Renal cortex interstitium (tissue), 15 donors: Measurements from ENCODE around the gene TSPYL1. TPM values are rescaled to one million over a fixed set of nuclear protein-coding genes. Genes with fewer than 3 reads are reported as not detected.
"Not testable (repeated sequence)": the region's sequence is repeated elsewhere in the genome, so short reads cannot be mapped to it uniquely, and the experiment has no call there.

Source experiments
- DNase-seq, 11 donors: peaks; one replicate each; pipeline ENCODE4 v3.0.0-alpha.2; 2013; ENCODE audit warnings: low read depth in 9 of 11, low spot score in 4 of 11; ENCODE audit errors: extremely low read depth in 1 of 11
- long read RNA-seq, 16 experiments: transcript quantifications; one replicate each; lab custom pipeline, GENCODE V29; 2026
- polyA plus RNA-seq, 3 donors: library from polyadenylated mRNA; unstranded; fragments of 120-200 nt; gene quantifications; one replicate each; pipeline ENCODE4 v1.2.1, GENCODE V29; 2013; ENCODE audit not compliant: insufficient read length in 3 of 3

TSPYL1 gene
- 100 to 1,000 TPM; 100 to 105 (median 101) TPM for polyA plus RNA-seq
- long read RNA-seq, donor 1, transcript TSPYL1-201 (1 exons, 3,326 nt) = major isoform, 107 of 107 reads
- long read RNA-seq, donor 1, partial matches to known transcripts = 0 of 107 reads
- long read RNA-seq, donor 1, other reads (novel, unspliced or antisense) = 0 of 107 reads
- long read RNA-seq, donor 2, transcript TSPYL1-201 (1 exons, 3,326 nt) = major isoform, 103 of 103 reads
- long read RNA-seq, donor 2, partial matches to known transcripts = 0 of 103 reads
- long read RNA-seq, donor 2, other reads (novel, unspliced or antisense) = 0 of 103 reads
- long read RNA-seq, donor 3, transcript TSPYL1-201 (1 exons, 3,326 nt) = major isoform, 173 of 240 reads
- long read RNA-seq, donor 3, partial matches to known transcripts = 67 of 240 reads
- long read RNA-seq, donor 3, other reads (novel, unspliced or antisense) = 0 of 240 reads
- long read RNA-seq, donor 4, transcript TSPYL1-201 (1 exons, 3,326 nt) = major isoform, 144 of 144 reads
- long read RNA-seq, donor 4, partial matches to known transcripts = 0 of 144 reads
- long read RNA-seq, donor 4, other reads (novel, unspliced or antisense) = 0 of 144 reads
- long read RNA-seq, donor 5 = 0 reads
- long read RNA-seq, donor 6, transcript TSPYL1-201 (1 exons, 3,326 nt) = major isoform, 166 of 166 reads
- long read RNA-seq, donor 6, partial matches to known transcripts = 0 of 166 reads
- long read RNA-seq, donor 6, other reads (novel, unspliced or antisense) = 0 of 166 reads
- long read RNA-seq, donor 7, transcript TSPYL1-201 (1 exons, 3,326 nt) = major isoform, 153 of 153 reads
- long read RNA-seq, donor 7, partial matches to known transcripts = 0 of 153 reads
- long read RNA-seq, donor 7, other reads (novel, unspliced or antisense) = 0 of 153 reads
- long read RNA-seq, donor 8 = 0 reads
- long read RNA-seq, donor 9, transcript TSPYL1-201 (1 exons, 3,326 nt) = major isoform, 101 of 101 reads
- long read RNA-seq, donor 9, partial matches to known transcripts = 0 of 101 reads
- long read RNA-seq, donor 9, other reads (novel, unspliced or antisense) = 0 of 101 reads
- long read RNA-seq, donor 10, transcript TSPYL1-201 (1 exons, 3,326 nt) = major isoform, 144 of 144 reads
- long read RNA-seq, donor 10, partial matches to known transcripts = 0 of 144 reads
- long read RNA-seq, donor 10, other reads (novel, unspliced or antisense) = 0 of 144 reads
- long read RNA-seq, donor 11, transcript TSPYL1-201 (1 exons, 3,326 nt) = major isoform, 132 of 132 reads
- long read RNA-seq, donor 11, partial matches to known transcripts = 0 of 132 reads
- long read RNA-seq, donor 11, other reads (novel, unspliced or antisense) = 0 of 132 reads
- long read RNA-seq, donor 12, transcript TSPYL1-201 (1 exons, 3,326 nt) = major isoform, 61 of 61 reads
- long read RNA-seq, donor 12, partial matches to known transcripts = 0 of 61 reads
- long read RNA-seq, donor 12, other reads (novel, unspliced or antisense) = 0 of 61 reads
- long read RNA-seq, donor 13 = 0 reads
- long read RNA-seq, donor 14, transcript TSPYL1-201 (1 exons, 3,326 nt) = major isoform, 105 of 105 reads
- long read RNA-seq, donor 14, partial matches to known transcripts = 0 of 105 reads
- long read RNA-seq, donor 14, other reads (novel, unspliced or antisense) = 0 of 105 reads
- long read RNA-seq, donor 15, transcript TSPYL1-201 (1 exons, 3,326 nt) = major isoform, 86 of 86 reads
- long read RNA-seq, donor 15, partial matches to known transcripts = 0 of 86 reads
- long read RNA-seq, donor 15, other reads (novel, unspliced or antisense) = 0 of 86 reads
- long read RNA-seq, donor 16, transcript TSPYL1-201 (1 exons, 3,326 nt) = major isoform, 364 of 364 reads
- long read RNA-seq, donor 16, partial matches to known transcripts = 0 of 364 reads
- long read RNA-seq, donor 16, other reads (novel, unspliced or antisense) = 0 of 364 reads

GRCh38 chr6:116279232-116280160 lies at the start of gene TSPYL1:
TSS of gene TSPYL1 (minus strand) at chr6:116279930. CDS start at chr6:116279830, 100 bp downstream.
- DNase-seq = peak; percentile 93 to 98 (median 97)

GRCh38 chr6:116329156-116329555 lies 49.4 kb upstream of the TSPYL1 start:
- DNase-seq = no peak

- no peak for DNase-seq
Measured at GRCh38 chr6:116328528-116328903, 48.8 kb upstream of the TSPYL1 start.

GRCh38 chr6:116327803-116328527 lies 48.2 kb upstream of the TSPYL1 start:
- DNase-seq = no peak

GRCh38 chr6:116326996-116327395 lies 47.3 kb upstream of the TSPYL1 start:
- no peak for DNase-seq

GRCh38 chr6:116326181-116326671 lies 46.5 kb upstream of the TSPYL1 start:
- DNase-seq = no peak

- not testable (repeated sequence) for DNase-seq
Measured at GRCh38 chr6:116325634-116326132, 46.0 kb upstream of the TSPYL1 start.

GRCh38 chr6:116323863-116324262 lies 44.1 kb upstream of the TSPYL1 start:
- DNase-seq = no peak

GRCh38 chr6:116321933-116322332 lies 42.2 kb upstream of the TSPYL1 start:
- not testable (repeated sequence) for DNase-seq

- no peak for DNase-seq
Measured at GRCh38 chr6:116316772-116317467, 37.2 kb upstream of the TSPYL1 start.

GRCh38 chr6:116314878-116315277 lies 35.1 kb upstream of the TSPYL1 start:
- no peak for DNase-seq

GRCh38 chr6:116314218-116314617 lies 34.5 kb upstream of the TSPYL1 start:
- no peak for DNase-seq

- peak in 4 of 11 donors; percentile 9 to 29 (median 22) for DNase-seq
Measured at GRCh38 chr6:116313101-116313776, 33.5 kb upstream of the TSPYL1 start.

GRCh38 chr6:116309657-116310056 lies 29.9 kb upstream of the TSPYL1 start:
- no peak for DNase-seq

- no peak for DNase-seq
Measured at GRCh38 chr6:116309001-116309400, 29.3 kb upstream of the TSPYL1 start.
